Measurements from ENCODE around the gene BMP7.

Gene BMP7

GRCh38 chr20:57118964-57119363, 147.5 kb downstream of the BMP7 start:
- DNase-seq, result no peak

Measured in activated CD4-positive, alpha-beta T cell treated with anti-CD3 and anti-CD28 coated beads, Interleukin-2, amount 50 U/mL, for 4 hours (primary cell).